PFSK-1 (cell line): ENCODE data around the gene PCDHGB4.

Source experiments
- POLR2AphosphoS5 ChIP-seq: IDR thresholded peaks from 2 replicates; pipeline ENCODE4 v1.6.1; 2012; ENCODE audit warnings: low read depth, mild to moderate bottlenecking, control low read depth, low read length, moderate library complexity
- SIN3A ChIP-seq: IDR thresholded peaks from 2 replicates; pipeline ENCODE4 v1.6.1; 2012; ENCODE audit warnings: mild to moderate bottlenecking, low read length, moderate library complexity, borderline replicate concordance; ENCODE audit not compliant: insufficient read depth
- TAF1 ChIP-seq: IDR thresholded peaks from 2 replicates; pipeline ENCODE4 v1.6.1; 2012; ENCODE audit warnings: low read length, control low read depth, borderline replicate concordance; ENCODE audit not compliant: insufficient read depth

DNA sequence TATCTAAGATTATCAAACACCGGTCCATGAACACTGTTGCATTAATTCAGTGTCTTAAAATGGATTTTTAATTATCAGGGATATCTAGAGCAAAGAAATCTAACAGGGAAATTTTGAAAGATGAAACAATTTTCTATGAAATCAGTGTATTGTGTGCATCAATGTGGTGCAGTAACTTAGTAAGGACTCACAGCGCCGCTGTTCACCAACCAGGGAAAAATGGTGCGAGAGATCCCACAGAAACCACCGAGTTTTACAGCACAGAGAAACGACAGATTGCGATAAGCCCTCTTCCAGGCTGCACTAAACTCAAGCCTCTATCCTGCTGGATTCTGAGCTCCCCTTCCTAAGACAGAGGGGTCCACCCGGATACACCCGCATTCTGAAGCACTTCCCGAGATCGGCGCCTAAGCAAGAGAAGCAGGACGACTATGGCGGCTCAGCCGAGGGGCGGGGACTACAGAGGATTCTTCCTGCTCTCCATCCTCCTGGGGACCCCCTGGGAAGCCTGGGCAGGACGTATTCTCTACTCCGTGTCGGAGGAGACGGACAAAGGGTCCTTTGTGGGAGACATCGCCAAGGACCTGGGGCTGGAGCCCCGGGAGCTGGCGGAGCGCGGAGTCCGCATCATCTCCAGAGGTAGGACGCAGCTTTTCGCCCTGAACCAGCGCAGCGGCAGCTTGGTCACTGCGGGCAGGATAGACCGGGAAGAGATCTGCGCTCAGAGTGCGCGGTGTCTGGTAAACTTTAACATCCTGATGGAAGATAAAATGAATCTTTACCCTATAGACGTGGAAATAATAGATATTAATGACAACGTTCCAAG, 4.8 kb upstream of the PCDHGB4 start, which contains the start of gene PCDHGA7:
- TF ChIP-seq POLR2AphosphoS5 = no peak
- TF ChIP-seq TAF1 = no peak
- no peak for TF ChIP-seq SIN3A
